Ishikawa (cell line): ENCODE measurements around the gene PIM2.

Source experiments
- CEBPB ChIP-seq: IDR thresholded peaks from 2 replicates; pipeline ENCODE4 v1.6.1; 2012
- CREB1 ChIP-seq: IDR thresholded peaks from 2 replicates; pipeline ENCODE4 v1.6.1; 2012; ENCODE audit warnings: low read depth
- EGR1 ChIP-seq: IDR thresholded peaks from 2 replicates; pipeline ENCODE4 v1.6.1; 2012
- EP300 ChIP-seq: IDR thresholded peaks from 2 replicates; pipeline ENCODE4 v1.6.1; 2012; ENCODE audit warnings: borderline replicate concordance
- FOXM1 ChIP-seq: IDR thresholded peaks from 2 replicates; pipeline ENCODE4 v1.6.1; 2012; ENCODE audit warnings: low read depth, borderline replicate concordance
- MAX ChIP-seq: IDR thresholded peaks from 2 replicates; pipeline ENCODE4 v1.6.1; 2012
- RAD21 ChIP-seq: IDR thresholded peaks from 2 replicates; pipeline ENCODE4 v1.6.1; 2012; ENCODE audit warnings: low read depth
- REST ChIP-seq: IDR thresholded peaks from 2 replicates; pipeline ENCODE4 v1.6.1; 2012; ENCODE audit warnings: low read depth, mild to moderate bottlenecking
- TEAD4 ChIP-seq: IDR thresholded peaks from 2 replicates; pipeline ENCODE4 v1.6.1; 2012
- USF1 ChIP-seq: IDR thresholded peaks from 2 replicates; pipeline ENCODE4 v1.6.1; 2012
- YY1 ChIP-seq: IDR thresholded peaks from 2 replicates; pipeline ENCODE4 v1.6.1; 2012; ENCODE audit warnings: low read depth

- TF ChIP-seq CREB1 (no peak), TEAD4 (no peak), EP300 (no peak), EGR1 (no peak), RAD21 (no peak), USF1 (no peak), CEBPB (no peak), REST (no peak), FOXM1 (no peak), MAX (no peak), YY1 (no peak)
These were observed 10.2 kb downstream of the PIM2 start for GRCh38 chrX:48908600-48908999.
